Measurements from ENCODE around the gene CACNA1F.

CACNA1F gene

GRCh38 chrX:49233887-49234555 is 881 bp upstream of the CACNA1F start:
- TF ChIP-seq, protein P1, sequence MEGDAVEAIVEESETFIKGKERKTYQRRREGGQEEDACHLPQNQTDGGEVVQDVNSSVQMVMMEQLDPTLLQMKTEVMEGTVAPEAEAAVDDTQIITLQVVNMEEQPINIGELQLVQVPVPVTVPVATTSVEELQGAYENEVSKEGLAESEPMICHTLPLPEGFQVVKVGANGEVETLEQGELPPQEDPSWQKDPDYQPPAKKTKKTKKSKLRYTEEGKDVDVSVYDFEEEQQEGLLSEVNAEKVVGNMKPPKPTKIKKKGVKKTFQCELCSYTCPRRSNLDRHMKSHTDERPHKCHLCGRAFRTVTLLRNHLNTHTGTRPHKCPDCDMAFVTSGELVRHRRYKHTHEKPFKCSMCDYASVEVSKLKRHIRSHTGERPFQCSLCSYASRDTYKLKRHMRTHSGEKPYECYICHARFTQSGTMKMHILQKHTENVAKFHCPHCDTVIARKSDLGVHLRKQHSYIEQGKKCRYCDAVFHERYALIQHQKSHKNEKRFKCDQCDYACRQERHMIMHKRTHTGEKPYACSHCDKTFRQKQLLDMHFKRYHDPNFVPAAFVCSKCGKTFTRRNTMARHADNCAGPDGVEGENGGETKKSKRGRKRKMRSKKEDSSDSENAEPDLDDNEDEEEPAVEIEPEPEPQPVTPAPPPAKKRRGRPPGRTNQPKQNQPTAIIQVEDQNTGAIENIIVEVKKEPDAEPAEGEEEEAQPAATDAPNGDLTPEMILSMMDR (IDR thresholded peaks at IDR 0.05; ENCODE audit: low read depth, low read length, missing control alignments) = no peak
- no peak for DNase-seq (ENCODE audit: low read depth)
- in situ Hi-C loops (cut with HindIII; ENCODE audit: low sequenced_read_pairs) = no loop called here
- no peak overlapping the region for H3K4me3 ChIP-seq (ENCODE audit: low read depth, low read length)

DNA sequence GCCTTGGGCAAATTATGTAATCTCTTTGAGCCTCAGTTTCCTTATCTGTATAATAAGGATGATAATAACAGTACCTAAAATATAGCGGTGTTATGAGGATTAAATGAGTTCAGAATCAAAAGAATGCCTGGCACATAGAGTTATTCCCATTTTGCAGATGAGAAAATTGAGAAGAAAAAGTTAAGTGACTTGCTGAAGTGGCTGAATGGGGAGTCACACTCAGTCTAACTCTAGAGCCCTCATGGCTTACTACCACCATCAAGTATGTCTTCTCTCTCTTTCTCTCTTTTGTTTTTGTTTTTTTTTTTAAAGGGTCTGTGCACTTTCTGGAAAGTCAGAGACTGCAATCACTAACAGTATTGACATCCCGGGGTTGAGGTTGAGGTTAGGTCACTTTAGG is 615 bp downstream of the CACNA1F start:
- H3K4me3 ChIP-seq (ENCODE audit: low read depth, low read length) = no peak overlapping the region
- TF ChIP-seq, protein P1 (IDR thresholded peaks at IDR 0.05; ENCODE audit: low read depth, low read length, missing control alignments) = no peak
- DNase-seq (ENCODE audit: low read depth) = no peak
- in situ Hi-C loops (cut with HindIII; ENCODE audit: low sequenced_read_pairs) = no loop called here

DNA sequence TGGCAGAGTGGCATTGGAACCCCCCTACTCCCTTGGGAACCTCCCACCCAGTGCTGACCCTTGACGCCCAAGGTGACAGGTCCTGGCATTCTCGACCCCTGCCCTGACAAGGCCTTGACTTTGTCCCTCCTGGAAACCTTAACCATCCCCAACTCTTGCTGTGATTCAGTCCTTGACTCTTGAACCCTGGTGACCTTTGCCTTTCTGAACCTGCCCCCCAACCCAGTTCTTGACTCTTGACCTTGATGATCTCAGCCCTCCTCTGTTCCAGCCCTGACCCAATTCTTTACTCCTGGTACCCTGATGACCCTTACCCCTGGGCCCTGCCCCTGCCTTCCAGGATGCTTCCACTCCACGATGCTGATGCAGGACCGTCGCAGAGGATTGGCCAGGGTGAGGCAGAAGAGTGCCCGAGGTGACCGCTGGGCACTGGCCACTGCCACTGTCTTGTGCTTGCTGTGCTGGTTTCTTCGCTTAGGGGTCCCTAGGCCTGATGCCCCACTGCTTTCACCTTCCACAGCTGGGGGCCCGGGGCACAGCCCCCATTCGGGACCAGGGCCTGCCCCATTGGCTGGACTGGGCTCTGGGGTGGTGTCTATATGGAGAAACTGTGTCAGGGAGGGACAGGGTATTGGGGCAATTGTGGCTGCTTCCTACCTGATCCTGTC is 1.7 kb downstream of the CACNA1F start:
- in situ Hi-C loops (cut with HindIII; ENCODE audit: low sequenced_read_pairs) = no loop called here
- DNase-seq (ENCODE audit: low read depth) = no peak
- TF ChIP-seq, protein P1 (IDR thresholded peaks at IDR 0.05; ENCODE audit: low read depth, low read length, missing control alignments) = no peak
- H3K4me3 ChIP-seq (ENCODE audit: low read depth, low read length) = no peak overlapping the region

- in situ Hi-C loops (cut with HindIII; ENCODE audit: low sequenced_read_pairs) = no loop called here
- TF ChIP-seq, protein P1 (IDR thresholded peaks at IDR 0.05; ENCODE audit: low read depth, low read length, missing control alignments) = no peak
- no peak overlapping the region for H3K4me3 ChIP-seq (ENCODE audit: low read depth, low read length)
- DNase-seq (ENCODE audit: low read depth) = no peak
These were observed 2.5 kb downstream of the CACNA1F start for GRCh38 chrX:49230500-49231232.

DNA sequence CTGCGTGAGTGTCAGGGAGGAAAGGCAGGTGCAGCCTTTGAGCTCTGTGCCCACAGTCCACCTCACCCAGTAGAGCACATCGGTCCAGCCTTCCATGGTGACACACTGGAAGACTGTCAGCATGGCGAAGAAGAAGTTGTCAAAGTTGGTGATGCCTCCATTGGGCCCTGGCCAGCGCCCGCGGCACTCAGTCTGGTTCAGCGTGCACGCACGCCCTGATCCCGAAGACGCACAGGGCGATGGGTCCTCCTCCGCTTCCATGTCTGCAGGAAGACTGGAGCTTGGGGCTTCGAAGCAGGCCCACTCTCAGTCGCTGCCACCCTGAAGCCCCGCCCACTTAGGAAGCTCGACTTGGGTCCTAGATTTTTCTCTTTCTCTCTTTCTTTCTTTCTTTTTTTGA is 5.0 kb downstream of the CACNA1F start:
- no peak for DNase-seq (ENCODE audit: low read depth)
- no peak overlapping the region for H3K4me3 ChIP-seq (ENCODE audit: low read depth, low read length)
- in situ Hi-C loops (cut with HindIII; ENCODE audit: low sequenced_read_pairs) = no loop called here
- TF ChIP-seq, protein P1 (IDR thresholded peaks at IDR 0.05; ENCODE audit: low read depth, low read length, missing control alignments) = no peak

DNA sequence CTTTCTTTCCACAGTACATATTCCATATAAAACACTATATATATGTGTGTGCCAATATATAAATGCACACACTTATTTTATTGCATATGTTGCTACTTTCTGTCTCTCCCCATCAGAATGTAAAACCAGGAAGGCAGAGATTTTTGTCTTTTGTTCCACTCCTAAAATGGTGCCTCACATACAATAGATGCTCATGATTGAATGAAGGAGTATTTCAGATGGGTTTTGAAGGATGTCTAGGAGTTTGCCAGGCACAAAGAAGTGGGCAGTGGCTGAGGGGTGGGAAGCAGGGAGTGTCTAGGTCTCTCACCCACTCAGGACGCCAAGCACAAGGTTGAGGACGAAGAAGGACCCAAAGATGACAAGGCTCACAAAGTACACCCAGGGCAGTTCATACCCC is 5.4 kb downstream of the CACNA1F start:
- no peak for DNase-seq (ENCODE audit: low read depth)
- in situ Hi-C loops (cut with HindIII; ENCODE audit: low sequenced_read_pairs) = no loop called here
- TF ChIP-seq, protein P1 (IDR thresholded peaks at IDR 0.05; ENCODE audit: low read depth, low read length, missing control alignments) = no peak
- H3K4me3 ChIP-seq (ENCODE audit: low read depth, low read length) = no peak overlapping the region

Data from astrocyte of the cerebellum (primary cell).